ENCODE results near the gene CACNA2D4.

The CACNA2D4 gene

GRCh38 chr12:1795785-1796514 is 122.5 kb downstream of the CACNA2D4 start:
- H3K9ac ChIP-seq: peak overlapping the region; percentile 88
- no peak for TF ChIP-seq Cebpa-rat (IDR thresholded peaks at IDR 0.05)
- H3K4me1 ChIP-seq: peaks cover 98% of the 10 kb centered on the region
- no peaks in the 10 kb centered on the region for H3K27me3 ChIP-seq
- H3K4me2 ChIP-seq: peak overlapping the region; percentile 99
- H4K20me1 ChIP-seq: peaks cover 8% of the 10 kb centered on the region
- H3K9me3 ChIP-seq: no peaks in the 10 kb centered on the region
- peak overlapping the region; percentile 97 for H3K27ac ChIP-seq
- peaks cover 43% of the 10 kb centered on the region for H3K36me3 ChIP-seq
- H3K4me3 ChIP-seq: peak overlapping the region; percentile 71

- Histone ChIP-seq H3K9ac (peak overlapping the region; percentile 78), H3K4me1 (peaks cover 98% of the 10 kb centered on the region), H3K4me3 (peak overlapping the region; percentile 71; the same call in 1 of the 2 replicates), H3K9me3 (no peaks in the 10 kb centered on the region), H3K4me2 (peak overlapping the region; percentile 99), H3K36me3 (peaks cover 43% of the 10 kb centered on the region), H3K27ac (peak overlapping the region; percentile 77), H3K27me3 (no peaks in the 10 kb centered on the region), H4K20me1 (peaks cover 15% of the 10 kb centered on the region)
- TF ChIP-seq Cebpa-rat (IDR thresholded peaks at IDR 0.05): no peak
Observed at GRCh38 chr12:1795221-1795784, 123.1 kb downstream of the CACNA2D4 start.

GRCh38 chr12:1794440-1795090 is 123.9 kb downstream of the CACNA2D4 start:
- Histone ChIP-seq H3K9me3 (no peaks in the 10 kb centered on the region), H3K9ac (peak overlapping the region; percentile 78), H3K36me3 (peaks cover 39% of the 10 kb centered on the region), H4K20me1 (peaks cover 16% of the 10 kb centered on the region), H3K27me3 (no peaks in the 10 kb centered on the region), H3K4me1 (peaks cover 97% of the 10 kb centered on the region), H3K4me3 (no peak overlapping the region), H3K27ac (peak overlapping the region; percentile 32; the same call in 1 of the 2 replicates), H3K4me2 (peak overlapping the region; percentile 99)
- no peak for TF ChIP-seq Cebpa-rat (IDR thresholded peaks at IDR 0.05)

- Histone ChIP-seq H3K9me3 (no peaks in the 10 kb centered on the region), H3K4me1 (peaks cover 88% of the 10 kb centered on the region), H3K4me3 (no peak overlapping the region), H3K27ac (peak overlapping the region; percentile 23; the same call in 1 of the 2 replicates), H3K9ac (peak overlapping the region; percentile 21; the same call in 1 of the 2 replicates), H3K36me3 (peaks cover 31% of the 10 kb centered on the region), H3K27me3 (no peaks in the 10 kb centered on the region), H4K20me1 (peaks cover 16% of the 10 kb centered on the region), H3K4me2 (peak overlapping the region; percentile 64; the same call in 1 of the 2 replicates)
- TF ChIP-seq Cebpa-rat (IDR thresholded peaks at IDR 0.05): no peak
Observed at GRCh38 chr12:1793426-1794210, 124.8 kb downstream of the CACNA2D4 start.

- H3K36me3 ChIP-seq: peaks cover 36% of the 10 kb centered on the region
- peak overlapping the region; percentile 64 for H3K4me2 ChIP-seq
- peaks cover 24% of the 10 kb centered on the region for H4K20me1 ChIP-seq
- H3K4me3 ChIP-seq: no peak overlapping the region
- no peaks in the 10 kb centered on the region for H3K27me3 ChIP-seq
- H3K27ac ChIP-seq: 0 out of 2 replicates have a peak overlapping the region, but pooled peaks have one; percentile 39
- H3K9ac ChIP-seq: no peak overlapping the region
- peaks cover 76% of the 10 kb centered on the region for H3K4me1 ChIP-seq
- no peak for TF ChIP-seq Cebpa-rat (IDR thresholded peaks at IDR 0.05)
- no peaks in the 10 kb centered on the region for H3K9me3 ChIP-seq
Observed at GRCh38 chr12:1792406-1792805, 126.0 kb downstream of the CACNA2D4 start.

- H3K4me1 ChIP-seq: peaks cover 64% of the 10 kb centered on the region
- H3K9me3 ChIP-seq: no peaks in the 10 kb centered on the region
- no peak overlapping the region for H3K4me3 ChIP-seq
- 0 out of 2 replicates have a peak overlapping the region, but pooled peaks have one; percentile 25 for H3K27ac ChIP-seq
- TF ChIP-seq Cebpa-rat (IDR thresholded peaks at IDR 0.05): no peak
- H3K4me2 ChIP-seq: peak overlapping the region; percentile 64
- peaks cover 24% of the 10 kb centered on the region for H4K20me1 ChIP-seq
- 0 out of 2 replicates have a peak overlapping the region, but pooled peaks have one; percentile 15 for H3K9ac ChIP-seq
- no peaks in the 10 kb centered on the region for H3K27me3 ChIP-seq
- H3K36me3 ChIP-seq: peaks cover 48% of the 10 kb centered on the region
Observed at GRCh38 chr12:1791104-1791841, 127.2 kb downstream of the CACNA2D4 start.

GRCh38 chr12:1790444-1790843 is 128.0 kb downstream of the CACNA2D4 start:
- Histone ChIP-seq H4K20me1 (peaks cover 24% of the 10 kb centered on the region), H3K27ac (no peak overlapping the region), H3K27me3 (no peaks in the 10 kb centered on the region), H3K36me3 (peaks cover 56% of the 10 kb centered on the region), H3K4me2 (peak overlapping the region; percentile 43), H3K9ac (no peak overlapping the region), H3K4me3 (no peak overlapping the region), H3K9me3 (no peaks in the 10 kb centered on the region), H3K4me1 (peaks cover 62% of the 10 kb centered on the region)
- no peak for TF ChIP-seq Cebpa-rat (IDR thresholded peaks at IDR 0.05)

- Histone ChIP-seq H3K4me1 (peaks cover 42% of the 10 kb centered on the region), H4K20me1 (peaks cover 35% of the 10 kb centered on the region), H3K27ac (no peak overlapping the region), H3K4me2 (no peak overlapping the region), H3K36me3 (peaks cover 62% of the 10 kb centered on the region), H3K4me3 (no peak overlapping the region), H3K9ac (no peak overlapping the region), H3K27me3 (no peaks in the 10 kb centered on the region), H3K9me3 (no peaks in the 10 kb centered on the region)
- no peak for TF ChIP-seq Cebpa-rat (IDR thresholded peaks at IDR 0.05)
Observed at GRCh38 chr12:1787714-1788113, 130.7 kb downstream of the CACNA2D4 start.

GRCh38 chr12:1782215-1782614 is 136.2 kb downstream of the CACNA2D4 start:
- Histone ChIP-seq H3K27me3 (no peaks in the 10 kb centered on the region), H3K36me3 (peaks cover 98% of the 10 kb centered on the region), H3K9ac (no peak overlapping the region), H3K4me2 (no peak overlapping the region), H4K20me1 (peaks cover 27% of the 10 kb centered on the region; the same call in 1 of the 2 replicates), H3K4me1 (peaks cover 11% of the 10 kb centered on the region; the same call in 1 of the 2 replicates), H3K4me3 (no peak overlapping the region), H3K27ac (no peak overlapping the region), H3K9me3 (no peaks in the 10 kb centered on the region)
- TF ChIP-seq Cebpa-rat (IDR thresholded peaks at IDR 0.05): no peak
